ENCODE results near the gene ADGRB2.

DNA sequence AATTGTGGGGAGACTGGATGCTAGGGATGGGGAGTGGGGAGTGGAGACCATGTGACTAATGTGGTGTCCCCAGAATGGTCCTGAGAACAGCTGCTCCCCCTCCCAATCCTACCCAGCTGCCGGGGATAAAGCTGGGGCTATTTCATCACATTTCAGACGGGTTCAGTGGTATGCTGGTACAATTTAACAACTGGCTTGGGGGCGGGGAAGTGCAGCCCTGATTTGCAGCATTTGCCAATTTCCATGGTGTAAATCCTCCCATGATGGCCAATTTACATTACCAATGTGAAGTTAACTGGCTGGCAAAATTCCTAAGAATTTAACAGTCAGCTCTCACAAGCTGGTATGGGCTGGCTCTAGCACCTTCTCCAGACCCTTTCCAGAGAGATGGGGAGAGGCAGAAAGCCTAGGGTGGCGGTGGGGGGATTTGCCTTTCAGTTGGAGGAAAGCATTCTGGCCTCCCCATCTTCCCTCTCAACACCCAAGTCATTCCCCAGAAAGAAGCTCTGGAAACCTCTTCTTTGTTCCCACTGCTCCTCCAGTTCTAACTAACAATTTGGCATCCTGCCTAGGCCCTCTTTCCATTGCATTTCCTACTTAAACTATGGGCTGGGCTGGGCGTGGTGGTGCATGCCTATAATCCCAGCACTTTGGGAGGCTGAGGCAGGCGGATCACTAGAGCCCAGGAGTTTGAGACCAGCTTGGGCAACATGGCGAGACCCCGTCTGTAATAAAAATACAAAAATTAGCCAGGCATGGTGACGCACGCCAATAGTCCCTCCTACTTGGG is 11.3 kb upstream of the ADGRB2 start:
- no peak for TF ChIP-seq POLR2A (IDR thresholded peaks at IDR 0.05)
- TF ChIP-seq, protein P1, sequence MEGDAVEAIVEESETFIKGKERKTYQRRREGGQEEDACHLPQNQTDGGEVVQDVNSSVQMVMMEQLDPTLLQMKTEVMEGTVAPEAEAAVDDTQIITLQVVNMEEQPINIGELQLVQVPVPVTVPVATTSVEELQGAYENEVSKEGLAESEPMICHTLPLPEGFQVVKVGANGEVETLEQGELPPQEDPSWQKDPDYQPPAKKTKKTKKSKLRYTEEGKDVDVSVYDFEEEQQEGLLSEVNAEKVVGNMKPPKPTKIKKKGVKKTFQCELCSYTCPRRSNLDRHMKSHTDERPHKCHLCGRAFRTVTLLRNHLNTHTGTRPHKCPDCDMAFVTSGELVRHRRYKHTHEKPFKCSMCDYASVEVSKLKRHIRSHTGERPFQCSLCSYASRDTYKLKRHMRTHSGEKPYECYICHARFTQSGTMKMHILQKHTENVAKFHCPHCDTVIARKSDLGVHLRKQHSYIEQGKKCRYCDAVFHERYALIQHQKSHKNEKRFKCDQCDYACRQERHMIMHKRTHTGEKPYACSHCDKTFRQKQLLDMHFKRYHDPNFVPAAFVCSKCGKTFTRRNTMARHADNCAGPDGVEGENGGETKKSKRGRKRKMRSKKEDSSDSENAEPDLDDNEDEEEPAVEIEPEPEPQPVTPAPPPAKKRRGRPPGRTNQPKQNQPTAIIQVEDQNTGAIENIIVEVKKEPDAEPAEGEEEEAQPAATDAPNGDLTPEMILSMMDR (IDR thresholded peaks at IDR 0.05) = no peak

Measured in upper lobe of left lung (tissue), 4 donors.